ENCODE measurements around the gene RFX8.
A peak's percentile ranks its signal among the peaks of the same experiment; 100 is the strongest.
"Not testable (repeated sequence)": the region's sequence is repeated elsewhere in the genome, so short reads cannot be mapped to it uniquely, and the experiment has no call there.

RFX8 gene

DNA sequence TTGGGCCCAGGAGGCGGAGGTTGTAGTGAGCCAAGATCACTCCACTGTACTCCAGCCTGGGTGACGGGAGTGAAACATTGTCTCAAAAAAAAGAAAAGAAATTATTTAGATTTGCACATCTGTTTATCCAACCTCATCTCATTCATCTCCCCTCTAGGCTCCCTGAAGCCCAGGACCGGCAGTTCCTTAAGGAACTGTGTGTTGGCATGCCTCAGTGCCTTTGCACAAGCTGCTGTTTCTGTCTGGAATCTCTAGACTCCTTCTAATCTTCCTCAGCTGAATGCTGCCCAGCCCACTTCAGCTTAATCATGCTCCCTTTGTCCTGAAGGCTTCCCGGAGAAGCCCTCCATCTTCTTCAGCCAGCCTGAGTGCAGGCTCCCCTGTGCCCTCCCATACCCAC lies 10.9 kb upstream of the RFX8 start:
- DNase-seq, result no peak

DNA sequence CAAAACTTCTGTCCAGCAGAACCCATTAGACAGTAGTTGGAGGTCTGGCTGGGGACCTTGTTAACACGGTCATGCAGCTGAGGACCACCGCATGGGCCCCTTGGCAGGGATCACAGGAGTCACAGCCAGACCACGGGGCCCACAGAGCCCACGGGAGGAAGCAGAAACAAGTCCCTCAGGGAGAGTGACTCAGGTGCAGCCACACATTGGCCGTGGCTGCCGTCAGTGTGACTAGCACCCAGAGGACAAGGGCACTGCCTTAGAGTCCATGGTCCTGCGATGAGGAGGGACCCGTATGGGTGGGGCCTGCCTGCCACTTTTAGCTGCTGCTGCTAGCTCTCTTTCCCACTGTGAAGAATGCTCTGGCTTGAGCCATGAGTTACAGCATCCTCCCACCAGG lies 5.9 kb upstream of the RFX8 start:
- DNase-seq, result no peak

DNA sequence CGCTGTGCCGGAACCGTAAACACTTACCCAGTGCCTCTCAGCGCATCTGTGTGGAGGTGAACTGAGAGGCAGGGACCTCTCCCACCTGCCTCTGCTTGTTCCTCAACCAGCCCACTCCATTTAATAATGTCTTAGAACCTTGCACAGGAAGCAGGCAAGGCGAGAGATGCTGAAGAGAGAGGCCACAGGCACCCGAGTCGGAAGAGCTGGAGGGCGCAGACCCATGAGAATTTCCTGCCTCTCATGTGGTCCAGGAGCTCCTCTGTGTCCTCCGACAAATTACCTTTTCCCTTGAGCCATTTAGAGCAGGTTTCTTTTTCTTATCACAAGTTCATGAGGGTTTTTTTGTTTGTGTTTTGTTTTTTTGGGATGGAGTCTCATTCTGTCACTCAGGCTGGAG lies 4.9 kb upstream of the RFX8 start:
- DNase-seq, result no peak

DNA sequence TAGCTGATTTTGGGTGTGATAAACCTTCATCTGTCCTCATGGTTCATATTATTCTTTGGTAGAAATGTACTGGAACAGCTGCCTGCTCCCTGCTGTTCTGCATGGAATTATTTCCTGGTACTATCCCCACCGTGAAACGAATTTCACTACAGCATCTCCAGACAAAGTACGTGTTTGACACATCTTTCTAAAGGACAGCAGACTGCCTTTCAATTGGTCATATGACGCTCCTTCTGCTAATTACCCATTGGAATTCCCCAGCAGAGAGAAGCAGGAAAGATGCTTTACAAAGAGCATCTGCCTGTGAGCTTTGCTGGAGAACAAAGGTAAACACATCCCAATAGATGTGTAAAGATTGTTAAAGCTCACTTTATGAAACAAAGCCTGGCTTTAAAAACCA lies 4.4 kb upstream of the RFX8 start:
- DNase-seq, result no peak

DNA sequence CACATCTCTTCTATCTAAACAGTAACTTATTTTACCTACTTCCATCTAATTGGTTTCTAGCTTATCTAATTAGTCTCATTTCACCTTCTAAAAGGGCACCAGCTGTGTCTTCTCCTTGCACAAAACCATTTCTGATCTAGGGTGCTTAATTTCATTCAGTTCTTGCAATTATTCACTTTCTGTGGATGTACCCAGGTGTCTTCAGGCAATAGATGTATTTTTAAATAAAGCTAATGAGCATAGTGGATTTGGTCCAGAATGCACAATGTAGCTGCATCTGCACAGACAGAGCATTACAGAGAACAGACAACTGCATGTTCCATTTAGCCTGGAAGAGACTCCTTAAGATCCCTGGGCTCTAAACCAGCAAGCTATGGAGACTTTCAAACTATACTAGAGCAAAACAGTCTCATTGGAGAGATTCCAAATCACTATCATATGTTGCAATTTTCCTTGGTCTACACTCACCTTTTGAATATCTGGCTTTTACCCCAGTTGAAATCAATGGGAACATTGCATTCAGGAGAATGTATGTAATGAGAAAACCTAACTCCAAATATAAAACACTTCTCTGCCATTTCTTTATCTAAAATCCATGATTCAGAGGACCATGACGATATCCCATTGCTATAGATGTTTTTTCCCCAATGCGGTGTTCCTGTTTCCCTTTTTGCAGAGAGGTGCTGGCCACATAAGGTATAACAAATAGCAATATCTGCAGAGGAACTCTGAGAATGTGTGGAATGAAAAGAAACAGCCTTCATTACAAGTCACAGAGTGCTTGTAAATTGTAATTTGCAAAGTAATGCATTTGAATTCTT lies 3.5 kb upstream of the RFX8 start:
- no peak for DNase-seq

DNA sequence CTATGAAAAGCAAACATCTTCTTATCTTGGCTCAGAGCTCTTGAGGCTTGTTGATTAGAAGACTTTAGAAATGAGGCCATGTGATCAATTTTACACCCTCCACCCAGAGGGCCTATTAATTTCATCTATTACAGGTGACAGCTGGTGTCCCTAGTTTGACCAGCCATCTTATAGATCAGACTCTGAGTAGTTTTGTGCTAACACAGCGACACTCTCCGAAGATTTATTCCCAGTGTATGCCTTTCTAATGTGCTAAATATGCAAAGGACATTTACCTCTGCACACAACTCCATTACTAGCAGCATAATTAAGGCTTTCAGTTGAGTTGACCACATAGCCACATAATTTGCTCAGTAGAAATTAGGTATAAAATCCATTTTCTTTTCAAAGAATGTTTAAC lies 2.6 kb upstream of the RFX8 start:
- no peak for DNase-seq

DNA sequence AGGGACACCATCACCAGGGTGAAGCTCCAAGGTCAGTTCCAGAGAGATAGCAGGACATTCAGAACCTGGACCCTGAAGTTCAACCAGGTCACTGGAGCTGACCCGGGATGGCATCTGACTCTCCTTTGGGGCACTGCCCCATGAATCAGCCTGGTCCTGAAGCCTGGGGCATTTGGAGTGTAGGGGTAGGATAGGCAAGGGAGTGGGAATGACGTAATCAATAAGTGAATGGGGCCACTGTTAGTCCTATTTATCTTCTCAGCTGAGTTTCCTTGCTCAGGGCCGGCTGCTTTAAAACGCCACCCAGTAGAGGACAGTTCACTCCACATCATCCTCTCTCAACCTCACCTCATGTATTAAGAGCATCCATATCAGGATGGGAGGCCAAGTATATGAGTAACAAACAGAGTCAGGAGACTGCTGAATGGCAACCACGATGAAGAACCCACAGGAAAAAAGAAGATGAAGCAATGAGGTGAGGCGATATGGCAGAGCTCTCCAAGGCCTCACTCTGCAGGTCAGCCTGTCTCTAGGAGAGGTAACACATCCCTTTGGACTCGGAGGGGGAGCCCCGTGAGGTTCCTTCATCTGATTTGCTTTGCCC lies 1.8 kb upstream of the RFX8 start:
- DNase-seq, result no peak

DNA sequence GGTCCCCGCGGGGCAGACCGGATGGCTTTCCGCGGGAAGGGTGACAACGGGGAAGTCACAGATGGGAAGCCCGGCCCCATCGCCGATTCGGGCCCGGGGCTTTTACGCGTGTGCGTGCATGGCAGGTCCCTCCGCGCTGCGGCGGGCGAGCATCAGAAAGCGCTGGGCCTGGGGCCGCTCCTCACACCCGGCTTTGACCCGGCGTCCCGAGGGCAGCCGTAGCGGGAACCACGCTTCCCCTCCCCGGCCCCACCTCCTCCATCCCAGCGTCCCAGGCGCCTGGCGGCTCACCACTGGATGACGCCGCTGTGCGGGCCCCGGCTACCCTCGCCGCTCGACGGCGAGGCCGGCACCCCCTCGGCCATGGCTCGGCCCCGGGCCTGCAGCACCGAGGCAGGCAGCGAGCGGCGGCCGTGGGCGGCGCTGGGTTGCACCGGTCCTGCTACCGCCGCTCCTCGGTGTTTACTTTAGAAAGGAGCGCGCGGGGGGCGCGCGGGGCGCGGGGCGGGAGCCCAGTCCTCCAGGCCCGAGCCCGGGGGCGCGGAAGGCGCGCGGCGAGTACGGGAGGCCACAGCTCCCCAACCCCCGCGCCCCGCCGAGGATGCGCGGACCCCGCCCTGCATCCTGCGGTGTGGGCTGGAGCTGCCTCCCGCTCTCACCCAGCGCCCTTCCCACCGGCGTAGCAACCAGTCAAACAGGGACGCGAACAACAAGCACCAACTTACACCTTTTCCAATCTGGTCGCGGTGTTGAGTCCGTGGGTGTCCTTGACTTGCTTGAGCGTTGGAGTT lies 806 bp downstream of the RFX8 start:
- no peak for DNase-seq

DNA sequence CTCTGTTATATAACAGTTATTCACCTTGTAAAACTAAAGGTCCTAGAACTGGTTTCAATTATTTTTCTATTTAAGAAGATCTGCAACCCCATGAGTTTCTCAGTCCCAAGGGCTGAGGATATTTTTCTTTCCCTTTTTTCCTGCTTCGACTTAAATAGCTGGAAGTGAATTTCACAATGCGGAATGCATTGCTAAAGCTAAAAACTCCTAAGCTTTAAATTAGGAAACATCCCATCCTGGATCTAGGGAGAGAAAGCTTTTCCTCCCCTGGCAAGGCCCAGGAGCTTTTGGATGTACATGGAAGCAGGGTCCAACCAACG lies 1.4 kb downstream of the RFX8 start:
- no peak for DNase-seq

DNA sequence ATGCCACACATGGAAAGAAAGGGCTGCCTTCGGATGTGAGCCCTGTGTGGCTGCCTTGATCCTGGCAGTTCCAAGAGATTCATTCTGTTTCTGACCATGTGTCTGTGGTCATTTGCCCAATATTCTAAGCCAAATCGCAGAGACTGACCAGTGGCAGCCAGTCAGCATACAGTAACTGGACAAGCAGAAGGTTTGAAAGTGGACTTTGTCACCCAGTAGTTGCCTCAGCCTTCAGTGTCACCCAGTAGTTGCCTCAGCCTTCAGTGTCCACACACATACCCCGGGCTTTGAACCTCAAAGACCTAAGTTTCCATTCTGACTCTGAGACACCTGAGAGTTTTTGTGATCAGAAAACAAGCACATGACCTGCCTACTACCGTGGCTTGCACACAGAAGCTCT lies 5.0 kb downstream of the RFX8 start:
- DNase-seq, result no peak

DNA sequence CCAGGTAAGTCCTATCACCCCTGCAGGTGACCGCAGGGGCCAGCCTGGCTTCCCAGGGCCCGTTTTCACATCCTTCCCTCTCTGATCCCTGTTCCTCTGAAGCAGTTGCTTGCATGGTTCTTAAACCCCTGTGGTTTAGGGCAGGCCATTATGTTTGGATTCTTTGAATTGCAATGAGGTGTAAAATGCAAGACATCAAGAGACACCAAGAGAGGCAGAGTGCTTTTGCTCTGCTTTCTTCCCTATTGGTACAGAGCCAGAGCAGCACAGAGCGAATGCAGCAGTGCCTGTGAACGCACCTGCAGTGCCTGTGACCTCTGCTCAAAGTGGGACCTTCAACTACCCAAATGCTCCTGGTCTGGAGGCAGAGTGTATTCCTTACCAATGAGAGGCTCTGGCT lies 7.6 kb downstream of the RFX8 start:
- no peak for DNase-seq

DNA sequence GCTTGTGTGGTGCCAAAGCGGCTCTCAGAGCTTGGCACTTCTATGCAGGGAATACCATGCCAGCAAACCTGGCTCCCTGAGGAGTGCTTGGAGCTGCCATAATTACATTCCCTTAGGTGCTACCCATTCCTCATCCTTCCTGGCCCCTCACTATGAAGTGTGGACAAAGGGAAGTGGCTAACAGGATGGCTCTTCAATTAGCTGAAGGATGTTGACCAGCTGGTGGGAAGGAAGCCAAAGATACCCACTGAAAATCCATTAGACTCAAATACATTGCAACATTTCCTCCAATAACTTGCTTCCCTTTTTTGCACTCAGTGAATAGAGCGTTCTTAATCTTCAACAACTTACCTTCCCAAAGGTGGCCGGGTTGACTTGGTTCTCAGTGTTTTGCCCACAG lies 8.5 kb downstream of the RFX8 start:
- DNase-seq, result no peak

DNA sequence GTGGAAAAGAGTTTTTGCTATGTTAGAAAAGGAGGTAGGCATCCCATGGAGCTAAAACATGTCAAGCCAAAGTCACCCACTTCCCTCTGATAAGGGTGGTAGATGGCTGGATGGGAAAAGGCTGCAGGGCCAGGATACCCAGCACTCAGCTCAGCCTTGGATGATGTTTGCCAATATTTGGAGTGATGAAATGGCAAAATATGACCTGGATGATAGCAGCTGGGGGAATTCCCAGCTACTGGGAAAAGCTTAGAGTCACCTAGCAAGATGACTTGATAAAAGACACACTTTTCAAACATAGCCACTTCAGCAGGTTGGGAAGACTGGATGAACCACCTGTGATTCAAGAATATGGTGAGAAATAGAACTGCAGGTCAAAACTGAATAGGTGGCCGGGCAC lies 10.1 kb downstream of the RFX8 start:
- no peak for DNase-seq

DNA sequence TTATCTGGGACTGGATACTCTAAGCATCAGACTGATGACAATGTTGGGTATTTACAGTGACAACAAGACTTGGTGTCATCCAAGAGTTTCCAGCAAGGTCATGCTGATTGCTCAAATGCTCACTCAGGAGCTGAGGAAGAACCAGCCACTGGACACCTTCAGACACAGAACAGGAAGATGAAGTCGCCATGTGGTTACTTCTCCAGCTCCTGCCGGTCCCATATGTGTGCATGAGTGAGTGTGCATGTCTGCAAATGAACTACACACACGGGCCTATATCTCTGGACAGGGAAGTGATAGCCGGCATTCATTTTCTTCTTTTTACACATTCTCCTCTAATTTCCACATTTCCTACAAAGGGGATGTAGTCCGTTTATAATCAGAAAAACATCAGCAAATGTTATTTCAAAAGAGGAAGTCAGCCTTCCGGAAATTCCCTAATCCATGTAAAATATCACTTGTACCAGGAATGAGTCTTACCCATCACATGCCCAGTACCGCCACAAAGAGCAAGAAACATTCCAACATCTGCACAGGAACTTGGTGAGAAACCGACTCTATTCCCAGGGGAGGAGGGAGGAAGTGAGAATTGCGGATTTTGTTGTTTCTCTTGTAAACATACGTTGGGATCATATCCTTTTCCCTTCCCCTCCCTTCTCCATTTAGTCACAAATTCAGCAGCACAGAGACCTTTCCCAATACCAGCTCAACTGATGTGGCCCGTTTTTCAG lies 10.8 kb downstream of the RFX8 start:
- no peak for DNase-seq

DNA sequence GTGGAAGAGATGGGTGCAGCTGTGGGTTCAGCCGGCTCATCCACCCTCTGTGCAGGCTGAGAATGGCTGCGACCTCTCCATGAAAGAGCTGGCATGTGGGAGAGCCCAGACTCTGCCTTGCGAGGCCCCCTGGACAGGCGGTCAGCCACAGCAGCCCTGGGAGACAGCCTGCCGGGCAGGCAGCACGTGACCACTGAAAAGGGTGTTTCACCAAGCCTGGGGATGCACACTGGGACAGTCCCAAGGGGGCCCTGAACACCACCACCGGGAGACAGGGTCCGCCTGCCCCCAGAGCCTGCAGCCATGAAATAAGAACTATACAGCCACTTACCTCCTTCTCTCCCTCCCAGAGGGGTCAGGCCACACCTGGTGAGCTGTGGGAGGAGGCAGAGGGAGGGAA lies 11.5 kb downstream of the RFX8 start:
- DNase-seq, result no peak

DNA sequence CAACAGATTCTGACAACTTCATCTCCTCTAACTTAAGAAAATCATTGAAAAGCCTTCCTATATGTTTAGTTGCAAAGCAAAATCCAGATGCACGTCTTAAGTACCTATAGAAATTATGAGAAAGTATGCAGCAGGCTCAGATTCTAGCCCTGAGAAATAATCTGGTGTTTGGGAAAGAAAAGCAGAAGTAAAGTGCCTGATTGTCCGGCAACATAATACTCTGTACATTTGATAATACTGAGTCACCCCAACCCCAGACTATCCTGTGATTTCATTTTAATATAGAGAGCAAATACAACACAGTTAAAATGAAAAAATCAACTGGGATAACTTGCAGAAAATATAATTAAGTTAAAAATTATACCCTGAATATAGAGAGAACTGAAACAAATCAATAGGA lies 13.5 kb downstream of the RFX8 start:
- DNase-seq, result no peak

DNA sequence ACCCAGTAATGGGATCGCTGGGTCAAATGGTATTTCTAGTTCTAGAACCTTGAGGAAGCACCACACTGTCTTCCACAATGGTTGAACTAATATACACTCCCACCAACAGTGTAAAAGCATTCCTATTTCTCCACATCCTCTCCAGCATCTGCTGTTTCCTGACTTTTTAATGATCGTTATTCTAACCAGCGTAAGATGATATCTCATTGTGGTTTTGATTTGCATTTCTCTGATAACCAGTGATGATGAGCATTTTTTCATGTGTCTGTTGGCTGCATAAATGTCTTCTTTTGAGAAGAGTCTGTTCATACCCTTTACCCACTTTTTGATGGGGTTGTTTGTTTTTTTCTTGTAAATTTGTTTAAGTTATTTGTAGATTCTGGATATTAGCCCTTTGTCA lies 20.5 kb downstream of the RFX8 start:
- DNase-seq, result not testable (repeated sequence)

DNA sequence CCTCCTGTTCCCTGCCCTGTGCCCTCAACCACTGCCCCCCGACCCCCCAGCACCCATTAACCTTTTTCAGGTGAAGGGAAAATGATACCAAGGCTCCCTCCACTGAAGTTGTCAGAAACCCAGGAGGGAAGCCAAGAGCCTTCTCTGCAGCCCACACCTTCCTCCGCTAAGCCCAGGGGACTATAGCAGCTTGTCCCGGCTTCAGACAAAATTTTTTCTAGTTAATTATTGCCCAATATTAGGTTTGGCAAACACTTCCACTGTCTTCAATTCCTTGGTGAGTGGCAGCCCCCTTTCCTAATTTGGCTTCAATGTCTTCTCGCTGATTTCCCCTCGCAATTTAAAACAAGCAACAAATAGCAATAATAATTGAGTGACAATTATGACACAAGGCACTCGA lies 23.9 kb downstream of the RFX8 start:
- no peak for DNase-seq

DNA sequence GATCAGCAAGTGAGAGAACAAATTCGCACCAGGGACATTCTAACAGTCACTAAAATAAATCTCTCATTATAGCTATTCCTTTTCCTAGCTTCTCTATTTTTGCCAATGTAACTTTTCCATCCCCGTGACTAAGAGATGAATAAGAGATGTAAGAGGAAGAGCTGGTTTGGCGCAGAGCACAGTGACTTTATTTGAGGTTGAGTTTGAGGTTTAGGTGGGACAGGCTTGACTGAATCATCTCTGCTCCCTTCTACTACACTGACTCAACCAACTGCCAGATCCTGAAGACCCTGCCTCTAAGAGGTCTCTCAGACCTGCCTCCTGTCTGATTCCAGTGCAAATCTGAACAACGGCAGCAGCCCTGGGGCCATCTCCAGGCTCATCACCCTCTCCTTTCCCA lies 28.0 kb downstream of the RFX8 start:
- no peak for DNase-seq

DNA sequence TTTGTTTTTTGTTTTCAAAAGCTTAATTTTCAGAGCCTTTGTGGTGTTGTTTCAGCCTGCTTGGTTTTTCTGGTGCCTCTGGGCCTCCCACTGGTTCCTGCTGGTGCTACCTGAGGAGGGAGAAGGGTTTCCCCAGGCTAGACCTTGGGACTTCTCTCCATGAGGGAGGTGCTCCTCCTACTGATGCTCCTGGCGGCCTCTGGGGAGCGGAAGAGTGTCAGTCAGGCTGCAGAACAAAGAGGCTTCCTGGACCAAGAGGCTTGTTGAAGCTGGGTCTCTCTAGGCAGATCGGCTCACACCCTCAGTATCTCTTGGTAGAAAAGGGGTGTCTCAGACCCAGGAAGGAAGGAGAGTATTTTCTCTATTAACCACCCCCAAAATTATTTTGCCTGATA lies 32.2 kb downstream of the RFX8 start:
- DNase-seq, result no peak

DNA sequence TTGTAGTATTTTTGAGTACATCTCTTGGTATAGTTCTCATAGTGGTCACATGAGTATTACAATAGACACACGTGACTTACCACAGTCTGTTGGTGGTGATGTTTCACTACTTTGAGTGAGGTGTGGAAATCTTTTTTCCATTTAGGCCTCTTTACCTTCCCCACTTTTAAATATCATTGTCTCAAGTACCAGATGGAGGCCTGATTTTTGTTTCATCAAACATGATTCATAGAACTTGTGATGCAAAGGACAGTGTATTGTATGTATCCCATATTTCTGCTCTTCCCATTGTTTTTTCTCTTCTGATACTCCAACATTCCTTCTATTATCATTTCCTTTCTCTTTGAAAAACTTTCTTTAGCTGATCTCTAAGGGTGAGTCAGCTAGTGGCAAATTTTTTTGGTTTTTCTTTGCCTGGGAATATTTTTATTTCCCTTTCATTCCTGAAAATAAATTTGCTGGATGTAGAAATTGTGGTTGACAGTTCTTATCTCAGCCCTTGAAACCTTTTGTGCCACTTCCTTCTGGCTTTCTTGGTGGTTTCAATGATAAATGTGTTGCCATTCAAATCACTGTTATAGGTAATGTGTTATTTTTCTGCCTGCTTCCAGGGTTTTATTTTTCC lies 32.8 kb downstream of the RFX8 start:
- no peak for DNase-seq

DNA sequence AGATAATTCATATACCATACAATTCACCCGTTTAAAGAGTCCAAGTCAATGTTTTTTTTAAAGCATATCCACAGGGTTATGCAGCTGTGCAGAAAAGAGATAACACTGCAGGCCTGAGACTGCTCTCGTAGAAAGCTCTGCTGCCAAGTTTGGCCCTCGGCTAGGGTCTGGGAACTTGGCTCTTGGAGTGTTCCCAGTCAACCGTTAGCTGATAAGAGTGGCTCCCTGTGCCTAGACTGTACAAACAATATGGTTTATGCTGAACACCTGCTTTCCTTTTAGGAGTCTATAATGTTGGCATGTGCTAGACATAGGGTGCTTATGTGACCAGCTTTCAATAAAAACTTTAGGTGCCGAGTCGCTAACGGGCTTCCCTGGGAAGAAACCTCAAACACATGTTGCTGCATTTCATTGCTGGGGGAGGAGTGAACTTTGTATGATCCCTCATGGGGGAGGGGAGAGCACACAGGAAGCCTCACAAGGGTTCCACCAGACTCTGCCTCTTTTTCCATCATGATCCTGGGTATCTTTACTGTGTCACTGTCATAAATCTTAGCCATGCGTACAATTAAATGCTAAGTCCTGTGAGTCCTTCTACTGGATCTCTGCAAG lies 34.7 kb downstream of the RFX8 start:
- peak; percentile 44 for DNase-seq

DNA sequence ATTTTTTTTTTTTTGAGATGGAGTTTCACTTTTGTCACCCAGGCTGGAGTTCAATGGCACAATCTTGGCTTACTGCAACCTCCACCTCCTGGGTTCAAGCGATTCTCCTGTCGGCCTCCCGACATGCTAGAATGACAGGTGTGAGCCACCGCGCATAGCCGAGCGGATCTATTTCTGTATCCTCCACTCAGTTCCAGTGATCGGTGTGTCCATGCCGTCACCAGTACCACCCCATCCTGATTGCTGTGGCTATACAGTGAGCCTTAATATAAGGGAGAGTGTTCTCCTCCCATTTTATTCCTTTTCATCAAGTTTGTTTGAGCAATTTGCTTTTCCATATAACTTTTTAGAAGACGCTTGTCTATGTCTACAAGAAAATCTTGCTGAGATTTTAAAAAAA lies 35.2 kb downstream of the RFX8 start:
- DNase-seq, result no peak

Measured in DMS 273 treated with DMSO at 0.1 percent for 48 hours (cell line).